Left lung (tissue), 10 donors: ENCODE measurements around the gene TMEM178A. TPM values are rescaled to one million over a fixed set of nuclear protein-coding genes. Genes with fewer than 3 reads are reported as not detected.

Experiments used
- ATAC-seq: fragments of 200-7000 bp; cut with Tn5 transposase; one replicate; pipeline ENCODE4 v1.9.1; 2020; ENCODE audit warnings: moderate library complexity
- DNase-seq, 4 donors: peaks; one replicate each; pipeline ENCODE4 v3.0.0-alpha.2; 2013 to 2020
- H3K27ac ChIP-seq, 2 donors: fragments of 200-600 bp; sonication (generic) in 1 of 2; one replicate each; pipeline versions ENCODE4 v1.5.0 to v1.8.0; 2020 to 2021
- H3K27me3 ChIP-seq, 2 donors: fragments of 200-600 bp; sonication (generic) in 1 of 2; one replicate each; pipeline versions ENCODE4 v1.5.0 to v1.8.0; 2020 to 2021
- H3K36me3 ChIP-seq, 2 donors: fragments of 200-600 bp; sonication (generic) in 1 of 2; one replicate each; pipeline versions ENCODE4 v1.5.0 to v1.8.0; 2020 to 2021
- H3K4me1 ChIP-seq, 2 donors: fragments of 200-600 bp; one replicate each; pipeline ENCODE4 v1.8.0; 2021
- H3K4me3 ChIP-seq, 2 donors: fragments of 200-600 bp; sonication (generic) in 1 of 2; one replicate each; pipeline versions ENCODE4 v1.5.0 to v1.8.0; 2020 to 2021; ENCODE audit warnings: mild to moderate bottlenecking in 1 of 2
- H3K9me3 ChIP-seq, 2 donors: fragments of 200-600 bp; sonication (generic) in 1 of 2; one replicate each; pipeline versions ENCODE4 v1.5.0 to v1.8.0; 2020 to 2021
- intact Hi-C, 2 donors: fragments of 100-400 bp; cut with DNase I; formaldehyde crosslinking; loops; one replicate each; pipeline versions ENCODE4 v1.11.2 to v1.14.2; 2022
- polyA plus RNA-seq, 6 donors: library from polyadenylated mRNA; unstranded; fragments of 120-200 nt; gene quantifications; one replicate each; pipeline ENCODE4 v1.2.1, GENCODE V29; 2013; ENCODE audit not compliant: insufficient read length in 6 of 6
- total RNA-seq, 2 donors: library from RNA; stranded (reverse); fragmentation: NEBNext Ultra II Directional; extraction: Animal tissue kit (Norgen Biotek cat#: 25700); gene quantifications; one replicate each; pipeline ENCODE4 v1.2.1, GENCODE V29; 2021
- TF ChIP-seq, protein P1 (sequence below), 2 donors: fragments of 200-600 bp; sonication (generic) in 1 of 2; IDR thresholded peaks; one replicate each; pipeline versions ENCODE4 v1.5.0 to v1.8.0; 2021; ENCODE audit warnings: antibody characterized with exemption in 2 of 2
- donor health status: DM: no; HTN: yes; CAD: no.
- donor health status: DM: no; HTN: no; CAD: no.

The TMEM178A gene
- total and polyA plus RNA-seq, 8 donors: 1.4 to 11.2 (median 9.6) TPM

DNA sequence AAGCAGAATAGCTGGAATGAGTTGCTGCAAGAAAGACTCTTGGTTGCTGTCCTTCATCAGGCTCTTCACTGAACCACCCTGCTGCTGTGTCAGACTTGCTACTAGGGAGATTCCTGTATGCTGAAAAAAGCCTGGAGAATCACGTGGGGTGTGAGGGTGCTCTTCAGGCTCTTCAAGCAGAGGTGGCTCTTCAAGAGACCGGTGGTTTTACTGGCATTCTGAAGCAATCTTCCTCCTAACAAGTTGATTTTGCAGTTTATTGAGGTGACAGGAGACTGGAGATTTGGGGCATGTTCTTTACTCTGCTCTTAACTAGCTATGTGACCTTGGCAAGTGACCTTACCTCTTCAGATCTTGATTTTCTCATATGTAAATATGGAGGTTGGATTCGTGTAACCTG, 14.1 kb downstream of the TMEM178A start:
- Histone ChIP-seq H3K27me3 (no peaks in the 10 kb centered on the region), H3K4me3 (no peak overlapping the region), H3K36me3 (no peaks in the 10 kb centered on the region), H3K4me1 (no peaks in the 10 kb centered on the region), H3K9me3 (peaks cover 0 to 1% of the 10 kb centered on the region in 2 donors), H3K27ac (no peak overlapping the region)
- intact Hi-C loops: no loop called here
- TF ChIP-seq, protein P1, sequence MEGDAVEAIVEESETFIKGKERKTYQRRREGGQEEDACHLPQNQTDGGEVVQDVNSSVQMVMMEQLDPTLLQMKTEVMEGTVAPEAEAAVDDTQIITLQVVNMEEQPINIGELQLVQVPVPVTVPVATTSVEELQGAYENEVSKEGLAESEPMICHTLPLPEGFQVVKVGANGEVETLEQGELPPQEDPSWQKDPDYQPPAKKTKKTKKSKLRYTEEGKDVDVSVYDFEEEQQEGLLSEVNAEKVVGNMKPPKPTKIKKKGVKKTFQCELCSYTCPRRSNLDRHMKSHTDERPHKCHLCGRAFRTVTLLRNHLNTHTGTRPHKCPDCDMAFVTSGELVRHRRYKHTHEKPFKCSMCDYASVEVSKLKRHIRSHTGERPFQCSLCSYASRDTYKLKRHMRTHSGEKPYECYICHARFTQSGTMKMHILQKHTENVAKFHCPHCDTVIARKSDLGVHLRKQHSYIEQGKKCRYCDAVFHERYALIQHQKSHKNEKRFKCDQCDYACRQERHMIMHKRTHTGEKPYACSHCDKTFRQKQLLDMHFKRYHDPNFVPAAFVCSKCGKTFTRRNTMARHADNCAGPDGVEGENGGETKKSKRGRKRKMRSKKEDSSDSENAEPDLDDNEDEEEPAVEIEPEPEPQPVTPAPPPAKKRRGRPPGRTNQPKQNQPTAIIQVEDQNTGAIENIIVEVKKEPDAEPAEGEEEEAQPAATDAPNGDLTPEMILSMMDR (IDR thresholded peaks at IDR 0.05): no peak
- DNase-seq (peak in 2 of 4 donors; percentile 26 to 53), ATAC-seq (peak; percentile 95)

DNA sequence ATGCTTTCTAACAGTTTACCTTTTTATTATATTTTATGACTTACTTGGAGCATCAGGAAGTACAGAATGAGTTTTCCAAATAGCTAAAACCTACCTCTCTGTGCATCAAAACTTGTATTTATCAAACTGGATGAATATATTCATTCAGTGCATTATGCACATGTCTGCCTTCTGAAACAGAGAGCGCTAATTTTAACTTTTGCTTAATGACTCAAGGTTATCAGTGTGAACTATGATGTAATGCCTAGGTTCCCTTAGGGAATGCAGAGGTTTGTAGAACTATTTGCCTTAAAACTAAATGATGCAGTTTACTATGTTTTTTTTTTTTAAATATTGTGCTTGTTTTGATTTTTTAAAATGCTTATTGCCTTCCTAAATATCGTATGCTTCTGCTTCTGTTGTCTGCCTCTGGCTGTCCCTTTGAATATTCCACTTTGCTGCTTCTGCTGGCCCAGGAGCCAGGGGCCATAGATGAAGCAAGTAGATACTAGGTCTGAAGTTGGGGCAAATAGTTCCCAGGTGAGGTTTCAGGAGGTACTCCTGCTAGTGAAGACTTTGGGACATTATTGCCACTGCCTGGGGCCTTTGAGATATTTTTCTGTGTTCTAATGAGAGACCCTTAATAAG, 16.5 kb downstream of the TMEM178A start:
- Histone ChIP-seq H3K27me3 (no peaks in the 10 kb centered on the region), H3K36me3 (no peaks in the 10 kb centered on the region), H3K4me1 (no peaks in the 10 kb centered on the region), H3K27ac (no peak overlapping the region), H3K4me3 (no peak overlapping the region), H3K9me3 (peaks cover 0 to 1% of the 10 kb centered on the region in 2 donors)
- no peak for DNase-seq
- TF ChIP-seq, protein P1 (IDR thresholded peaks at IDR 0.05): no peak
- intact Hi-C loops: no loop called here
- ATAC-seq: no peak

DNA sequence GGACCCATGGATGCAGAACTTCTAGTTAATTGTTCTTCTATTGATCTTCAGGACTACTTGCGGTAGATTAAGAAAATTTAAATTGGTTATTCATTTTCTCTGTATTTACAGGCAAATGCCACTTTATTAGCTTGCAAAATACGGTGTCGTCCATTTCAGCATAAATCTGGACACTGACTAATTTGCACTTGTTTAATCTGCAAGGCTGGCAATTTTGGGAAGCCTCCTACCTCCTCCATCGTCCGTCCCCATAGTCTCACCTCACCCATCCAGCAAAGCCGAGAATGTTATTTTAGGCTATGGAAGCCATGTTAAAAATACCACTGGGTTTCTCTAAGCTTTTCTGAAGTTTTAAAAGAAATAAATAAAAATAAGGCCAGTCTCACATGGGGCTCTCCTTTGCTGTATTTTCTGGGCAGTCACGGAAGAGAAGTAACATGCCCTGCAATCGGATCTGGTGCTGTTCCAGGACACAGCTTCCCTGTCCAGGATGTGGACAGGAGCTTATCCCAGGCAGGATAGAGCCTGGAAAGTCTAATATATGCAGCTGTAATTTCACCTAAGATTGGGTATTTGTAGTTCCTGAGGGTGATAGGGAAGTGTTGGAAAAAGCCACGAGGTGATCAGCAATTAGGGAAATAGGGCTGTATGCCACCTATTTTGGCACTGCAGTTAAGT, 17.4 kb downstream of the TMEM178A start:
- peaks cover 0 to 1% of the 10 kb centered on the region in 2 donors for H3K9me3 ChIP-seq
- H3K4me1 ChIP-seq: no peaks in the 10 kb centered on the region
- intact Hi-C loops: no loop called here
- DNase-seq: no peak
- TF ChIP-seq, protein P1 (IDR thresholded peaks at IDR 0.05): no peak
- H3K27ac ChIP-seq: no peak overlapping the region
- no peak overlapping the region for H3K4me3 ChIP-seq
- H3K27me3 ChIP-seq: no peaks in the 10 kb centered on the region
- ATAC-seq: no peak
- no peaks in the 10 kb centered on the region for H3K36me3 ChIP-seq

DNA sequence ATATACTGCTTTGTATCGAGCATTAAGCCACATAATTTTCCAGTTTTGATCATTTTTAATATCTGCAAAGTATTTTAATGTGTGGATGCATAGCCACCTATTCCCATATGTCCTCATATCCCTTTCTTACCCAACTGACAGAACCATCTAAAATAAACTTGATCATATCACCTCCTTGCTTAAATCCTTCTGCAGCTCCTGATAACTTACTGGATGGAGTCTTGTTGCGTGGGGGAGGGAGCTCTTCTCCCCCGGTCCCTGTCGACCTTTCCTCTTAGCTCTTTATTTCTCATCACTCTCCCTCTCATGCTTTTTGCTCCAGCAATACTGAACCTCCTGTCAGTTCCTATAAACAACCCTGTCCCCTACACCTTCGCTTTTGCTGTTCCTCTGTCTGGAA, 18.7 kb downstream of the TMEM178A start:
- DNase-seq (no peak), ATAC-seq (no peak)
- Histone ChIP-seq H3K27me3 (no peaks in the 10 kb centered on the region), H3K36me3 (no peaks in the 10 kb centered on the region), H3K27ac (no peak overlapping the region), H3K4me1 (no peaks in the 10 kb centered on the region), H3K4me3 (no peak overlapping the region), H3K9me3 (no peaks in the 10 kb centered on the region)
- TF ChIP-seq, protein P1 (IDR thresholded peaks at IDR 0.05): no peak
- intact Hi-C loops: no loop called here

DNA sequence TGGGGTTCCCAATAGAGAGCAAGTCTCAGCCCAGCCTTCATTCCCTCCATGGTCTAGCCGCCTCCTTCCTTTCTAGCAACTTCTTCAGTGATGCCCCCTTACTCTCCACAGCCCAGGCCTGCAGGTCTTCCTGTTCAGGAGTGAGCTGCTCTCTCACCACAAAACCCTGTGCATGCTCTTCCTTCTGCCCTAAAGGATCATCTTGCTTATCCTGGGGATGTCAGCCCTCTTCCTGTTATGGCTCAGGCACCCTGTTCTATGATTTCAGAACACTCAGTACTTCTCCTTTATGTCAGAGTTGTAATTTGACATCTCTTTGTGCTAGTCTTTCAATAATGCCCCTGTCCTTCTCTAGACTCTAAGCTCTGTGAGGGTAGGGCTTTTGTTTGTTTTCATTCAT, 19.4 kb downstream of the TMEM178A start:
- TF ChIP-seq, protein P1 (IDR thresholded peaks at IDR 0.05): no peak
- DNase-seq (no peak), ATAC-seq (no peak)
- H3K36me3 ChIP-seq: no peaks in the 10 kb centered on the region
- intact Hi-C loops: no loop called here
- no peak overlapping the region for H3K27ac ChIP-seq
- no peaks in the 10 kb centered on the region for H3K4me1 ChIP-seq
- H3K4me3 ChIP-seq: no peak overlapping the region
- H3K27me3 ChIP-seq: no peaks in the 10 kb centered on the region
- no peaks in the 10 kb centered on the region for H3K9me3 ChIP-seq
